Heart left ventricle (tissue), 16 donors: ENCODE results near the gene KRTAP5-3. TPM values are rescaled to one million over a fixed set of nuclear protein-coding genes. Genes with fewer than 3 reads are reported as not detected.
"Not testable (repeated sequence)": the region's sequence is repeated elsewhere in the genome, so short reads cannot be mapped to it uniquely, and the experiment has no call there.

ENCODE experiments used
- ATAC-seq, 4 donors: fragments of 200-7000 bp; cut with Tn5 transposase; one replicate each; pipeline ENCODE4 v1.9.1; 2020 to 2022; ENCODE audit warnings: moderate library complexity in 4 of 4, mild to moderate bottlenecking in 3 of 4, moderate number of reproducible peaks in 1 of 4
- DNase-seq, 5 donors: peaks; one replicate each; pipeline ENCODE4 v3.0.0-alpha.2; 2020
- H3K27ac ChIP-seq, 12 donors: fragments of 200-600 bp; sonication (generic) in 4 of 12; one replicate each; pipeline versions ENCODE4 v1.5.0 to v1.8.0; 2016 to 2022; ENCODE audit warnings: mild to moderate bottlenecking in 2 of 12
- H3K27me3 ChIP-seq, 9 donors: fragments of 200-600 bp; sonication (generic) in 2 of 9; one replicate each; pipeline versions ENCODE4 v1.5.1 to v1.8.0; 2016 to 2022; ENCODE audit warnings: mild to moderate bottlenecking in 3 of 9
- H3K36me3 ChIP-seq, 9 donors: fragments of 200-600 bp; sonication (generic) in 2 of 9; one replicate each; pipeline versions ENCODE4 v1.5.0 to v1.8.0; 2018 to 2022; ENCODE audit warnings: mild to moderate bottlenecking in 2 of 9
- H3K4me1 ChIP-seq, 12 donors: fragments of 200-600 bp; sonication (generic) in 4 of 12; one replicate each; pipeline versions ENCODE4 v1.5.0 to v1.8.0; 2016 to 2022; ENCODE audit warnings: mild to moderate bottlenecking in 3 of 12
- H3K4me3 ChIP-seq, 12 donors: fragments of 200-600 bp; sonication (generic) in 4 of 12; one replicate each; pipeline versions ENCODE4 v1.5.0 to v1.8.0; 2017 to 2022; ENCODE audit warnings: mild to moderate bottlenecking in 9 of 12, moderate library complexity in 4 of 12
- H3K9me3 ChIP-seq, 12 donors: fragments of 200-600 bp; sonication (generic) in 4 of 12; one replicate each; pipeline versions ENCODE4 v1.5.0 to v1.8.0; 2016 to 2022; ENCODE audit warnings: mild to moderate bottlenecking in 1 of 12
- POLR2A ChIP-seq, 2 donors: fragments of 450-650 bp; IDR thresholded peaks; one replicate each; pipeline ENCODE4 v1.6.1; 2017; ENCODE audit warnings: antibody characterized with exemption in 2 of 2, mild to moderate bottlenecking in 2 of 2, moderate library complexity in 2 of 2
- WGBS, 4 donors: extraction: QIAGEN DNeasy Blood & Tissue Kit in 2 of 4; methylation state at CpG; one replicate each; pipeline versions ENCODE4 v1.1.5 to v1.1.7; 2013 to 2018; 5-methylcytosine and 5-hydroxymethylcytosine counted together
- intact Hi-C, 10 donors: fragments of 100-400 bp; cut with DNase I; formaldehyde crosslinking; loops; one replicate each; pipeline versions ENCODE4 v1.11.1 to v1.14.2; 2022
- polyA plus RNA-seq, 2 donors: library from polyadenylated mRNA; stranded (reverse); fragments of 200-250 nt; gene quantifications; one replicate each; pipeline ENCODE4 v1.2.3, GENCODE V29; 2013
- total RNA-seq, 9 donors: library from RNA; depleted of rRNA in 2 of 9; stranded (reverse); fragments of >200 nt in 2 of 9; fragmentation: NEBNext Ultra II Directional in 3 of 9; extraction: Animal tissue kit (Norgen Biotek cat#: 25700) in 3 of 9; gene quantifications; one replicate each; pipeline versions ENCODE4 v1.1.0 to v1.2.4, GENCODE V29; 2016 to 2023
- TF ChIP-seq, protein P1 (sequence below), 12 donors: fragments of 200-600 bp; sonication (generic) in 4 of 12; IDR thresholded peaks; one replicate each; pipeline versions ENCODE4 v1.5.0 to v1.8.0; 2018 to 2022; ENCODE audit warnings: antibody characterized with exemption in 12 of 12, mild to moderate bottlenecking in 5 of 12
- donor health status: ischemic (EF 13 %, LVEDD 7.1; RV severe dilation, severe dysfunction).
- donor health status: healthy with polysubstance abuse.
- donor health status: DM: no; HTN: yes; CAD: no.
- donor health status: DM: no; HTN: no; CAD: no.
- donor health status: ischemic (EF 25% LVEDD 6.9; RV normal size, moderate dysfunction).
- donor health status: ischemic (EF 25% LVEDD 5.7; RV mildly dilated, moderate dysfunction).
- donor health status: healthy.
- donor health status: DM: yes; HTN: yes; CAD: no.
- donor health status: ischemic (EF 35%, LVEDD 5.7; RV mildly dilated, moderate dysfunction).
- donor health status: nonischemic (EF 11% LVEDD 7.7; RV severe dilation, severe dysfunction).
- donor health status: DM: yes; HTN: yes; CAD: no.
- donor health status: PGD.
- donor health status: ischemic (EF 29% LVEDD 5.4; RV normal size, mild dysfunction).
- donor health status: nonischemic (EF 23%, LVEDD 6.1; RV moderate dilation, normal function).

The KRTAP5-3 gene
- total and polyA plus RNA-seq, 11 donors: not detected

DNA sequence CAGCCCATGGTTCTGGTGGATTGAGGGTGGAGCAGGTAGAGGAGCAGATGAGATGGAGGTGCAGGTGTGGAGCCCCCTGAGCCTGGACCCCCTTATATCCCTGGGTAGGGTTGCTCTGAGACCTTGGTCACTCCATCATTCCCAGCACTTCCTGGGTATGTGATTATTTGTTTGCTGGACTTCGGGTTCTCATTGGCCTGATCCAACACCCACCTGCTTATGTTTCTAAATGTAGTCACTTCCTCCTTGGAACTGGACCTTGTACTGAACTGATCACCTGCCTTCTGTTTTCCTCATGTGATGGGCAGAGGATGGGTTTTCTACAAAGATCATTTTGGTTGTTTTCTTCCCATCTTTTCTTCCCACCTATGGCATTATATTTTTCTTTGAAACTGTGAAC, 13.8 kb upstream of the KRTAP5-3 start, which contains the start of gene KRTAP5-4:
KRTAP5-4 (minus strand) TSS at position 53 of the 400 bp plus-strand sequence; CDS start at position 8, 45 bp downstream.
- Histone ChIP-seq H3K27ac (no peak within 1 kb of the TSS), H3K36me3 (no peaks in the 10 kb centered on the region), H3K4me3 (no peak within 1 kb of the TSS), H3K27me3 (peaks cover 0 to 13% (median 0%) of the 10 kb centered on the region in 9 donors), H3K9me3 (no peaks in the 10 kb centered on the region), H3K4me1 (no peaks in the 10 kb centered on the region)
- WGBS, 4 donors: 51 to 67% (median 55%) methylated on average over 1 of the region's 1 CpG
- DNase-seq: no peak
- intact Hi-C loops: loop anchor here in 3 of 10 donors (10.0 kb wide), 1 partner anchor 77 kb away; no protein-coding TSS in a partner anchor
- no peak for ATAC-seq
- TF ChIP-seq, protein P1, sequence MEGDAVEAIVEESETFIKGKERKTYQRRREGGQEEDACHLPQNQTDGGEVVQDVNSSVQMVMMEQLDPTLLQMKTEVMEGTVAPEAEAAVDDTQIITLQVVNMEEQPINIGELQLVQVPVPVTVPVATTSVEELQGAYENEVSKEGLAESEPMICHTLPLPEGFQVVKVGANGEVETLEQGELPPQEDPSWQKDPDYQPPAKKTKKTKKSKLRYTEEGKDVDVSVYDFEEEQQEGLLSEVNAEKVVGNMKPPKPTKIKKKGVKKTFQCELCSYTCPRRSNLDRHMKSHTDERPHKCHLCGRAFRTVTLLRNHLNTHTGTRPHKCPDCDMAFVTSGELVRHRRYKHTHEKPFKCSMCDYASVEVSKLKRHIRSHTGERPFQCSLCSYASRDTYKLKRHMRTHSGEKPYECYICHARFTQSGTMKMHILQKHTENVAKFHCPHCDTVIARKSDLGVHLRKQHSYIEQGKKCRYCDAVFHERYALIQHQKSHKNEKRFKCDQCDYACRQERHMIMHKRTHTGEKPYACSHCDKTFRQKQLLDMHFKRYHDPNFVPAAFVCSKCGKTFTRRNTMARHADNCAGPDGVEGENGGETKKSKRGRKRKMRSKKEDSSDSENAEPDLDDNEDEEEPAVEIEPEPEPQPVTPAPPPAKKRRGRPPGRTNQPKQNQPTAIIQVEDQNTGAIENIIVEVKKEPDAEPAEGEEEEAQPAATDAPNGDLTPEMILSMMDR (IDR thresholded peaks at IDR 0.05): no peak
- TF ChIP-seq POLR2A (IDR thresholded peaks at IDR 0.05): no peak

DNA sequence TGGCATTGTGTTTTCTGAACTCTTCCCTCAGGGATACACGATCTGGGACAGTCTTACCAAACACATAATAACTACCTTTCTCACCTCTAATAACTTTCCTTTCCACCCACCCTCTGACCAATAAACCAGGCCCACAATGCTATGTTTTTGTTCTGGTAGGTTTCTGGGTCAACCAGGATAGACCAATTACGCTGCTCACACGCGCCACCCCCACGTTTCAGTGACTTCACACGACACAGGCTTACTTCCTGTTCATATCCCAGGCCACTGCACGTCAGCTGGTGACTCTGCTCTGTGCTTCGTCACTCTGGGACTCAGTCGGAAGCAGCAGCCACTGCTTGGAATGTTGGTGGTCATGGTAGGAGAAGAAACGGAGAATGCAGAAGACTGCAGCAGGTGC, 11.2 kb upstream of the KRTAP5-3 start:
- Histone ChIP-seq H3K4me1 (no peaks in the 10 kb centered on the region), H3K4me3 (no peak overlapping the region), H3K9me3 (no peaks in the 10 kb centered on the region), H3K27me3 (peaks cover 0 to 16% (median 0%) of the 10 kb centered on the region in 9 donors), H3K27ac (no peak overlapping the region), H3K36me3 (no peaks in the 10 kb centered on the region)
- WGBS, 4 donors: 29 to 47% (median 30%) methylated on average over 10 of the region's 10 CpGs
- DNase-seq: no peak
- TF ChIP-seq, protein P1 (IDR thresholded peaks at IDR 0.05): no peak
- no peak for TF ChIP-seq POLR2A (IDR thresholded peaks at IDR 0.05)
- ATAC-seq: peak in 1 of 4 donors; percentile 85
- intact Hi-C loops: no loop called here

DNA sequence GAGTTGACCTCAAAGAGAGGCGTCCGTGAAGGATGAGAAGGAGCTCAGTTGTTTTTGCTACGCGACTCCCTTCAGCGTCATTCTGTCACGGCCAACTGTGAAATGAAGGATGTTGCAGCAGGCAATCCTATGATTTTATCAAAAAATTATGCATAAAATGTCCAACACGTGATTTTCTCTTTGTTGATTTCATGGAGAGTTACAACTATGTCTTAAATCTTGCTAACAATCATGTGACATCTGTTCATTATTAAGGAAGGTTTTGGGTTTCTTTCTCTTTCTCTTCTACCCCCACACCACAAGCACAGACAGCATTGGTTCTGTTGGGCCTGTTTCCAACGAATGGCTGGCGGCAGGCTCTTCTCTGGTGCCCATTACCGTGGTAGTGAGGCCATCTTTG, 10.0 kb upstream of the KRTAP5-3 start:
- no peaks in the 10 kb centered on the region for H3K36me3 ChIP-seq
- DNase-seq (no peak), ATAC-seq (no peak)
- no peak overlapping the region for H3K4me3 ChIP-seq
- no peaks in the 10 kb centered on the region for H3K9me3 ChIP-seq
- TF ChIP-seq POLR2A (IDR thresholded peaks at IDR 0.05): no peak
- TF ChIP-seq, protein P1 (IDR thresholded peaks at IDR 0.05): no peak
- H3K4me1 ChIP-seq: no peaks in the 10 kb centered on the region
- no peak overlapping the region for H3K27ac ChIP-seq
- intact Hi-C loops: no loop called here
- 80 to 88% (median 86%) methylated on average over 10 of the region's 10 CpGs for WGBS, 4 donors
- peaks cover 0 to 16% (median 0%) of the 10 kb centered on the region in 9 donors for H3K27me3 ChIP-seq

DNA sequence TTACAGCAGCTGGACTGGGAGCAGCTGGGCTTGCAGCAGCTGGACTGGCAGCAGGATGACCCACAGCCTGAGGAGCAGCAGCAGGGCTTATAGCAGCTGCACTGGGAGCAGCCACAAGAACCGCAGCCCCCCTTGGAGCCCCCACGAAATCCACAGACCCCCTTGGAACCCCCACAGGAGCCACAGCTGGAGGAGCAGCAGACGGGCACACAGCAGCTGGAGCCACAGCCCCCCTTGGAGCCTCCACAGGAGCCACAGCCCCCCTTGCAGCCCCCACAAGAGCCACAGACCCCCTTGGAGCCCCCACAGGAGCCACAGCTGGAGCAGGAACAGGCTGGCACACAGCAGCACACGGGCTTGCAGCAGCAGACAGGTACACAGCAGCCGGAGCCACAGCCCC, 362 bp downstream of the KRTAP5-3 start:
- WGBS, 4 donors: 62 to 67% (median 64%) methylated on average over 1 to 5 of the region's 5 CpGs
- H3K4me1 ChIP-seq, ATAC-seq, H3K27ac ChIP-seq, H3K9me3 ChIP-seq, intact Hi-C loops, H3K4me3 ChIP-seq, H3K36me3 ChIP-seq, DNase-seq: not testable (repeated sequence)
- H3K27me3 ChIP-seq: peaks cover 0 to 27% (median 5%) of the 10 kb centered on the region in 9 donors

DNA sequence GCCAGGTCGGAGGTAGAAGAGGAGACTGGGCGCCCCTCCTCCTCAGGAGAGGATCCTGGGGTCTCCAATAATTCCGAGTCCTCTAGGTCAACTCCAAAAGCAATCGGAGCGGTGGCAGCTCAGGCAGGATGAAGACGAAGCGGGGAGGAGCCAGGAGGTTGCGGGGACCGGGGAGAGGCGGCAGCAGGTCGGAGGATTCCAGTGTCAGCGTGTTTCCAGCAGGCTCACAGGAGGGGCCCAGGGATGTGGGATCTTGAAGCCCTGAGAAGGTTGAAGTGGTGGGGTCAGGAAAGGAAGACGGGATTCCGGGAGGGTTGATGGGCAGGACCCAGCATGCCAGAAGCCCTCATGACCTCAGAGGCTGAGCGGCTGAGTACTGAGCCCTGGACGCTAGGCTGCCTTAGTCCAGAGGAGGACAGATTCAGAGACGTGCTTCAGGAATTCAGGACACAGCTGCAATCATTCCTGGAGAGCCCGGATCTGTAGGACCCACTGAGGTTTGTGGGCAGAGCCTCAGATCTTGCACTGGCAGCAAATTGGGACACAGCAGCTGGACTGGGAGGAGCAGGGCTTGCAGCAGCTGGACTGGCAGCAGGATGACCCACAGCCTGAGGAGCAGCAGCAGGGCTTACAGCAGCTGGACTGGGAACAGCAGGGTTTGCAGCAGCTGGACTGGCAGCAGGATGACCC, 962 bp downstream of the KRTAP5-3 start:
- DNase-seq, H3K4me3 ChIP-seq, intact Hi-C loops, H3K4me1 ChIP-seq, H3K27ac ChIP-seq, ATAC-seq, H3K9me3 ChIP-seq, H3K36me3 ChIP-seq: not testable (repeated sequence)
- 39 to 59% (median 48%) methylated on average over 18 of the region's 18 CpGs for WGBS, 4 donors
- peaks cover 0 to 27% (median 5%) of the 10 kb centered on the region in 9 donors for H3K27me3 ChIP-seq

DNA sequence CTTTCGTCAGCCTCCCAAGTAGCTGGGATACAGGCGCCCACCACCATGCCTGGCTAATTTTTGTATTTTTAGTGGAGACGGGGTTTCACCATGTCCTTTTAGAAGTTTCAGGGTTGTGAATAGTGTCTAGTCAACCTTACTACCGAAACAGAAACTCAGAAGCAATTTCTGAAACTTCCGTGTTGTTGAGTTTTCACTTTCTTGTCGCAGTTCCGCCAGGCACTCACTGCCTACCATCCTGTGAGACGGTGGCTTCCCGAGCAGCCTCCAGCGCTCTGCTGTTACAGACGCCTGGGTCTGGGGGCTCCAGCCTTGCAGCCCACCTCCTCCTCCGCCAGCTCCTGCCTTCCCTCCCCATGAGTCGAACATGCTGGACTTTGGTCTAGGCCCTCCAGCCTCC, 2.3 kb downstream of the KRTAP5-3 start:
- H3K27me3 ChIP-seq: peaks cover 0 to 27% (median 5%) of the 10 kb centered on the region in 9 donors
- intact Hi-C loops, DNase-seq, H3K9me3 ChIP-seq, H3K4me3 ChIP-seq, H3K27ac ChIP-seq, H3K4me1 ChIP-seq, H3K36me3 ChIP-seq, ATAC-seq: not testable (repeated sequence)
- 85 to 92% (median 90%) methylated on average over 13 of the region's 13 CpGs for WGBS, 4 donors
